KMS-11 (cell line): ENCODE measurements around the gene WAPL.

Experiments
- H2AFZ ChIP-seq: fragments of 200-600 bp; sonication (generic); 2 replicates; pipeline ENCODE4 v1.6.1; 2016; ENCODE audit warnings: antibody characterized with exemption, mixed run types, low read depth
- H3K27ac ChIP-seq: fragments of 200-600 bp; sonication (generic); 2 replicates; pipeline ENCODE4 v1.6.1; 2016; ENCODE audit warnings: mild to moderate bottlenecking, mixed run types
- H3K27me3 ChIP-seq: fragments of 200-600 bp; sonication (generic); 2 replicates; pipeline ENCODE4 v1.6.1; 2017; ENCODE audit warnings: mild to moderate bottlenecking, low read depth, mixed run types, moderate library complexity; ENCODE audit not compliant: insufficient read depth
- H3K36me3 ChIP-seq: fragments of 200-600 bp; sonication (generic); 2 replicates; pipeline ENCODE4 v1.6.1; 2017; ENCODE audit warnings: mild to moderate bottlenecking, mixed run types; ENCODE audit not compliant: insufficient read depth
- H3K4me1 ChIP-seq: fragments of 200-600 bp; sonication (generic); 2 replicates; pipeline ENCODE4 v1.6.1; 2016; ENCODE audit warnings: mild to moderate bottlenecking, low read depth, mixed run types; ENCODE audit not compliant: poor library complexity, severe bottlenecking
- H3K4me2 ChIP-seq: fragments of 200-600 bp; sonication (generic); 2 replicates; pipeline ENCODE4 v1.7.0; 2016; ENCODE audit warnings: mild to moderate bottlenecking, mixed run types
- H3K4me3 ChIP-seq: fragments of 200-600 bp; sonication (generic); IDR thresholded peaks from 2 replicates; pipeline ENCODE4 v1.6.1; 2017; ENCODE audit warnings: low read depth, low read length, mixed read lengths; ENCODE audit not compliant: insufficient read depth
- H3K79me2 ChIP-seq: fragments of 200-600 bp; sonication (generic); 2 replicates; pipeline ENCODE4 v1.6.1; 2016; ENCODE audit warnings: low read depth, mixed run types; ENCODE audit not compliant: insufficient read depth
- H3K9ac ChIP-seq: fragments of 200-600 bp; sonication (generic); 2 replicates; pipeline ENCODE4 v1.6.1; 2016; ENCODE audit warnings: mild to moderate bottlenecking, mixed run types
- H4K20me1 ChIP-seq: fragments of 200-600 bp; sonication (generic); 2 replicates; pipeline ENCODE4 v1.6.1; 2016; ENCODE audit warnings: mild to moderate bottlenecking, mixed run types; ENCODE audit not compliant: insufficient read depth
- CTCF ChIP-seq: fragments of 200-600 bp; sonication (generic); conservative IDR thresholded peaks from 2 replicates; pipeline ENCODE4 v1.6.1; 2017; ENCODE audit warnings: low read depth, mild to moderate bottlenecking, antibody characterized with exemption, low read length, moderate library complexity, mixed read lengths

WAPL gene

GRCh38 chr10:86401588-86402282 is 119.9 kb downstream of the WAPL start:
- no peak overlapping the region for H2AFZ ChIP-seq
- H3K36me3 ChIP-seq, result no peaks in the 10 kb centered on the region
- H3K27ac ChIP-seq, result no peak overlapping the region
- H3K4me2 ChIP-seq, result no peak overlapping the region
- no peak overlapping the region for H3K4me3 ChIP-seq
- H3K79me2 ChIP-seq, result no peaks in the 10 kb centered on the region
- H3K4me1 ChIP-seq, result peaks cover 7% of the 10 kb centered on the region
- no peak for TF ChIP-seq CTCF
- no peaks in the 10 kb centered on the region for H4K20me1 ChIP-seq
- H3K27me3 ChIP-seq, result no peaks in the 10 kb centered on the region
- no peak overlapping the region for H3K9ac ChIP-seq

GRCh38 chr10:86400705-86401587 is 120.6 kb downstream of the WAPL start:
- Histone ChIP-seq H3K4me1 (peaks cover 7% of the 10 kb centered on the region), H4K20me1 (no peaks in the 10 kb centered on the region), H3K27ac (no peak overlapping the region), H3K79me2 (no peaks in the 10 kb centered on the region), H3K36me3 (no peaks in the 10 kb centered on the region), H3K27me3 (no peaks in the 10 kb centered on the region), H2AFZ (peak overlapping the region; percentile 89), H3K4me3 (peak overlapping the region; percentile 51), H3K9ac (peak overlapping the region; percentile 80), H3K4me2 (peak overlapping the region; percentile 92)
- no peak for TF ChIP-seq CTCF

- peak overlapping the region; percentile 51 for H3K4me3 ChIP-seq
- no peaks in the 10 kb centered on the region for H3K27me3 ChIP-seq
- TF ChIP-seq CTCF, result peak; percentile 87
- no peaks in the 10 kb centered on the region for H4K20me1 ChIP-seq
- H3K9ac ChIP-seq, result peak overlapping the region; percentile 80
- H3K4me2 ChIP-seq, result peak overlapping the region; percentile 92
- H3K36me3 ChIP-seq, result no peaks in the 10 kb centered on the region
- peak overlapping the region; percentile 89 for H2AFZ ChIP-seq
- H3K79me2 ChIP-seq, result no peaks in the 10 kb centered on the region
- peak overlapping the region; percentile 46 for H3K27ac ChIP-seq
- peaks cover 7% of the 10 kb centered on the region for H3K4me1 ChIP-seq
These were observed 121.5 kb downstream of the WAPL start for GRCh38 chr10:86399879-86400704.

- peak overlapping the region; percentile 9; the same call in 1 of the 2 replicates for H3K27ac ChIP-seq
- no peaks in the 10 kb centered on the region for H3K79me2 ChIP-seq
- no peaks in the 10 kb centered on the region for H3K36me3 ChIP-seq
- TF ChIP-seq CTCF, result no peak
- H3K9ac ChIP-seq, result peak overlapping the region; percentile 80; the same call in 1 of the 2 replicates
- H3K4me3 ChIP-seq, result no peak overlapping the region
- peak overlapping the region; percentile 92 for H3K4me2 ChIP-seq
- H3K27me3 ChIP-seq, result no peaks in the 10 kb centered on the region
- H3K4me1 ChIP-seq, result peaks cover 7% of the 10 kb centered on the region
- peak overlapping the region; percentile 89 for H2AFZ ChIP-seq
- no peaks in the 10 kb centered on the region for H4K20me1 ChIP-seq
These were observed 122.1 kb downstream of the WAPL start for GRCh38 chr10:86399514-86399878.
